ENCODE data around the gene ANKRD9. TPM values are rescaled to one million over a fixed set of nuclear protein-coding genes. Genes with fewer than 3 reads are reported as not detected.

Gene ANKRD9
- total and polyA plus RNA-seq, 12 donors = 94.4 to 264 (median 120) TPM

GRCh38 chr14:102486513-102487203 is 22.9 kb downstream of the ANKRD9 start:
- 76 to 77% methylated on average over 17 of the region's 17 CpGs for WGBS, 2 donors
- Histone ChIP-seq H3K27ac (peak overlapping the region in 5 of 10 donors; percentile 12 to 47 (median 17)), H3K4me3 (no peak overlapping the region), H3K36me3 (peaks cover 0 to 9% (median 0%) of the 10 kb centered on the region in 9 donors), H3K9me3 (peaks cover 0 to 8% (median 0%) of the 10 kb centered on the region in 11 donors), H3K4me1 (peaks cover 0 to 11% (median 0%) of the 10 kb centered on the region in 9 donors), H3K27me3 (no peaks in the 10 kb centered on the region)
- intact Hi-C loops (cut with DNase I) = no loop called here
- no peak for TF ChIP-seq CTCF (IDR thresholded peaks at IDR 0.05)
- DNase-seq (no peak), ATAC-seq (peak in 6 of 8 donors; percentile 11 to 53 (median 39))

GRCh38 chr14:102485693-102486512 is 23.7 kb downstream of the ANKRD9 start:
- H3K27ac ChIP-seq = peak overlapping the region in 3 of 10 donors; percentile 12 to 44 (median 17)
- H3K4me3 ChIP-seq = no peak overlapping the region
- ATAC-seq (peak in 4 of 8 donors; percentile 30 to 69 (median 40)), DNase-seq (no peak)
- intact Hi-C loops (cut with DNase I) = no loop called here
- H3K9me3 ChIP-seq = peaks cover 0 to 8% (median 0%) of the 10 kb centered on the region in 11 donors
- H3K36me3 ChIP-seq = peaks cover 0 to 9% (median 0%) of the 10 kb centered on the region in 9 donors
- H3K27me3 ChIP-seq = no peaks in the 10 kb centered on the region
- TF ChIP-seq CTCF (IDR thresholded peaks at IDR 0.05) = no peak
- 83 to 86% methylated on average over 11 of the region's 11 CpGs for WGBS, 2 donors
- H3K4me1 ChIP-seq = peaks cover 0 to 11% (median 0%) of the 10 kb centered on the region in 9 donors

GRCh38 chr14:102484316-102484715 is 25.3 kb downstream of the ANKRD9 start:
- ATAC-seq = no peak
- 83 to 85% methylated on average over 5 of the region's 5 CpGs for WGBS, 2 donors
- Histone ChIP-seq H3K4me3 (no peak overlapping the region), H3K4me1 (peaks cover 0 to 20% (median 8%) of the 10 kb centered on the region in 9 donors), H3K27me3 (no peaks in the 10 kb centered on the region), H3K36me3 (peaks cover 0 to 9% (median 0%) of the 10 kb centered on the region in 9 donors), H3K27ac (no peak overlapping the region), H3K9me3 (peaks cover 0 to 8% (median 0%) of the 10 kb centered on the region in 11 donors)
- intact Hi-C loops (cut with DNase I) = no loop called here
- DNase-seq = no peak
- TF ChIP-seq CTCF (IDR thresholded peaks at IDR 0.05) = no peak

GRCh38 chr14:102481791-102482238 is 27.8 kb downstream of the ANKRD9 start:
- peaks cover 0 to 8% (median 0%) of the 10 kb centered on the region in 11 donors for H3K9me3 ChIP-seq
- peaks cover 0 to 16% (median 8%) of the 10 kb centered on the region in 9 donors for H3K4me1 ChIP-seq
- ATAC-seq = no peak
- no peak for TF ChIP-seq CTCF (IDR thresholded peaks at IDR 0.05)
- H3K27me3 ChIP-seq = no peaks in the 10 kb centered on the region
- 94 to 96% methylated on average over 8 of the region's 8 CpGs for WGBS, 2 donors
- intact Hi-C loops (cut with DNase I) = no loop called here
- peaks cover 0 to 9% (median 0%) of the 10 kb centered on the region in 9 donors for H3K36me3 ChIP-seq
- H3K4me3 ChIP-seq = no peak overlapping the region
- H3K27ac ChIP-seq = no peak overlapping the region
- DNase-seq = no peak

Data from heart right ventricle (tissue), 16 donors.